ENCODE data around the gene ZNF613. TPM values are rescaled to one million over a fixed set of nuclear protein-coding genes. Genes with fewer than 3 reads are reported as not detected.

Gene ZNF613
- total RNA-seq, 4 donors from 2014 or later, result 6.0 to 62.8 (median 15.8) TPM

Other genes starting within 250 kb of the ZNF613 start
- 10 to 100 TPM in 2 of 4 donors, 1 to 10 TPM in 2; 2.3 to 25.1 (median 12.4) TPM for gene SPACA6, start 234.1 kb upstream of the ZNF613 start, total RNA-seq
- gene HAS1, start 203.5 kb upstream of the ZNF613 start, total RNA-seq, result 1 to 10 TPM in 1 of 4 donors, under 1 TPM in 2, not detected in 1; 0.27 to 1.9 (median 0.48) TPM
- 1 to 10 TPM in 2 of 4 donors, not detected in 2; 1.5 to 4.4 TPM for gene FPR1, start 175.6 kb upstream of the ZNF613 start, total RNA-seq
- not detected for gene FPR2, start 166.3 kb upstream of the ZNF613 start, total RNA-seq
- gene FPR3, start 132.3 kb upstream of the ZNF613 start, total RNA-seq, result 1 to 10 TPM in 2 of 4 donors, not detected in 2; 3.4 to 4.8 TPM
- 10 to 100 TPM; 10.5 to 26.4 (median 11.7) TPM for gene ZNF577, start 39.5 kb upstream of the ZNF613 start, total RNA-seq
- 10 to 100 TPM in 2 of 4 donors, 1 to 10 TPM in 2; 8.6 to 19.5 (median 10.1) TPM for gene ZNF649, start 22.5 kb upstream of the ZNF613 start, total RNA-seq
- 10 to 100 TPM in 3 of 4 donors, 1 to 10 TPM in 1; 7.8 to 30.3 (median 14.5) TPM for gene ZNF350, start 59.4 kb downstream of the ZNF613 start, total RNA-seq
- 10 to 100 TPM in 3 of 4 donors, 1 to 10 TPM in 1; 3.6 to 23.9 (median 14.4) TPM for gene ZNF615, start 80.7 kb downstream of the ZNF613 start, total RNA-seq
- gene ZNF614, start 100.9 kb downstream of the ZNF613 start, total RNA-seq, result 10 to 100 TPM in 1 of 4 donors, 1 to 10 TPM in 2, under 1 TPM in 1; 0.37 to 57.3 (median 4.7) TPM
- 10 to 100 TPM in 2 of 4 donors, 1 to 10 TPM in 2; 8.0 to 16.1 (median 10.1) TPM for gene ZNF432, start 121.4 kb downstream of the ZNF613 start, total RNA-seq
- gene ZNF841, start 168.3 kb downstream of the ZNF613 start, total RNA-seq, result 10 to 100 TPM; 15.7 to 23.7 (median 21.1) TPM
- 1 to 10 TPM; 2.2 to 8.4 (median 7.2) TPM for gene ZNF616, start 212.5 kb downstream of the ZNF613 start, total RNA-seq
- gene ZNF836, start 244.1 kb downstream of the ZNF613 start, total RNA-seq, result 10 to 100 TPM in 2 of 4 donors, 1 to 10 TPM in 2; 5.6 to 17.8 (median 8.7) TPM